T-helper 9 cell (primary cell): ENCODE results near the gene ABI2.
"Not testable (repeated sequence)": the region's sequence is repeated elsewhere in the genome, so short reads cannot be mapped to it uniquely, and the experiment has no call there.

Experiments used
- DNase-seq: peaks from one replicate; pipeline ENCODE4 v3.0.0-alpha.2; 2020
- total RNA-seq, 2 donors: gene quantifications; one replicate each; lab custom pipeline; 2026; lab: John Stamatoyannopoulos, UW

ABI2 gene
- 28.0 to 36.0 reads per million in 2 donors for total RNA-seq

GRCh38 chr2:203327901-203328759 is at the start of gene ABI2:
Gene ABI2 (plus strand): TSS chr2:203328394. CDS start chr2:203328515, 121 bp downstream.
- DNase-seq, result peak; percentile 50

GRCh38 chr2:203279288-203279687 is 48.9 kb upstream of the ABI2 start:
- no peak for DNase-seq

- DNase-seq, result no peak
Measured at GRCh38 chr2:203280428-203281064, 47.6 kb upstream of the ABI2 start.

GRCh38 chr2:203282101-203282500 is 46.1 kb upstream of the ABI2 start:
- DNase-seq, result no peak

- DNase-seq, result no peak
Measured at GRCh38 chr2:203286532-203286931, 41.7 kb upstream of the ABI2 start.

GRCh38 chr2:203301667-203302066 is 26.5 kb upstream of the ABI2 start:
- no peak for DNase-seq

GRCh38 chr2:203302586-203302985 is 25.6 kb upstream of the ABI2 start:
- not testable (repeated sequence) for DNase-seq

GRCh38 chr2:203310688-203311436 is 17.3 kb upstream of the ABI2 start:
- no peak for DNase-seq

- no peak for DNase-seq
Measured at GRCh38 chr2:203326356-203326755, 1.8 kb upstream of the ABI2 start.

GRCh38 chr2:203327582-203327900 is 653 bp upstream of the ABI2 start:
- DNase-seq, result no peak

- DNase-seq, result peak; percentile 5
Measured at GRCh38 chr2:203328760-203329540, 756 bp downstream of the ABI2 start.

- DNase-seq, result no peak
Measured at GRCh38 chr2:203330434-203330833, 2.2 kb downstream of the ABI2 start.

GRCh38 chr2:203338322-203338721 is 10.1 kb downstream of the ABI2 start:
- no peak for DNase-seq

- no peak for DNase-seq
Measured at GRCh38 chr2:203340791-203341487, 12.7 kb downstream of the ABI2 start.

- no peak for DNase-seq
Measured at GRCh38 chr2:203341741-203342310, 13.6 kb downstream of the ABI2 start.

GRCh38 chr2:203342374-203342773 is 14.2 kb downstream of the ABI2 start:
- not testable (repeated sequence) for DNase-seq

- no peak for DNase-seq
Measured at GRCh38 chr2:203344667-203345066, 16.5 kb downstream of the ABI2 start.

GRCh38 chr2:203346612-203347011 is 18.4 kb downstream of the ABI2 start:
- no peak for DNase-seq

- DNase-seq, result no peak
Measured at GRCh38 chr2:203347375-203347774, 19.2 kb downstream of the ABI2 start.

GRCh38 chr2:203352604-203353255 is 24.5 kb downstream of the ABI2 start:
- no peak for DNase-seq

GRCh38 chr2:203354966-203355365 is 26.8 kb downstream of the ABI2 start:
- no peak for DNase-seq
